ENCODE data around the gene TMEM170A.

The TMEM170A gene

GRCh38 chr16:75462806-75463205 is 1.7 kb downstream of the TMEM170A start:
- Histone ChIP-seq H3K4me2 (peak overlapping the region; percentile 58), H3K27me3 (ENCODE audit: insufficient read depth, low read depth) (no peaks in the 10 kb centered on the region), H3K4me3 (IDR thresholded peaks at IDR 0.05; ENCODE audit: insufficient read depth, low read depth, low read length) (no peak overlapping the region), H3K9ac (peak overlapping the region; percentile 65; the same call in 1 of the 2 replicates), H3K4me1 (ENCODE audit: low read depth, poor library complexity, severe bottlenecking) (peaks cover 14% of the 10 kb centered on the region), H3K27ac (no peak overlapping the region), H3K79me2 (ENCODE audit: insufficient read depth, low read depth) (peaks cover 44% of the 10 kb centered on the region), H2AFZ (ENCODE audit: low read depth) (no peak overlapping the region), H4K20me1 (ENCODE audit: insufficient read depth) (no peaks in the 10 kb centered on the region), H3K36me3 (ENCODE audit: insufficient read depth) (no peaks in the 10 kb centered on the region)
- TF ChIP-seq CTCF (conservative IDR thresholded peaks at IDR 0.05; ENCODE audit: low read depth, low read length), result no peak

GRCh38 chr16:75461575-75461974 is 2.9 kb downstream of the TMEM170A start:
- no peak for TF ChIP-seq CTCF (conservative IDR thresholded peaks at IDR 0.05; ENCODE audit: low read depth, low read length)
- Histone ChIP-seq H3K4me2 (no peak overlapping the region), H3K9ac (no peak overlapping the region), H2AFZ (ENCODE audit: low read depth) (no peak overlapping the region), H3K27ac (no peak overlapping the region), H3K4me1 (ENCODE audit: low read depth, poor library complexity, severe bottlenecking) (peaks cover 14% of the 10 kb centered on the region), H3K4me3 (IDR thresholded peaks at IDR 0.05; ENCODE audit: insufficient read depth, low read depth, low read length) (no peak overlapping the region), H3K36me3 (ENCODE audit: insufficient read depth) (no peaks in the 10 kb centered on the region), H4K20me1 (ENCODE audit: insufficient read depth) (no peaks in the 10 kb centered on the region), H3K79me2 (ENCODE audit: insufficient read depth, low read depth) (peaks cover 44% of the 10 kb centered on the region), H3K27me3 (ENCODE audit: insufficient read depth, low read depth) (no peaks in the 10 kb centered on the region)

GRCh38 chr16:75460446-75460845 is 4.0 kb downstream of the TMEM170A start:
- no peak overlapping the region for H3K4me2 ChIP-seq
- peaks cover 44% of the 10 kb centered on the region for H3K79me2 ChIP-seq (ENCODE audit: insufficient read depth, low read depth)
- no peak overlapping the region for H3K4me3 ChIP-seq (IDR thresholded peaks at IDR 0.05; ENCODE audit: insufficient read depth, low read depth, low read length)
- no peak for TF ChIP-seq CTCF (conservative IDR thresholded peaks at IDR 0.05; ENCODE audit: low read depth, low read length)
- no peaks in the 10 kb centered on the region for H3K36me3 ChIP-seq (ENCODE audit: insufficient read depth)
- H2AFZ ChIP-seq (ENCODE audit: low read depth), result no peak overlapping the region
- no peaks in the 10 kb centered on the region for H3K27me3 ChIP-seq (ENCODE audit: insufficient read depth, low read depth)
- H4K20me1 ChIP-seq (ENCODE audit: insufficient read depth), result no peaks in the 10 kb centered on the region
- peaks cover 14% of the 10 kb centered on the region for H3K4me1 ChIP-seq (ENCODE audit: low read depth, poor library complexity, severe bottlenecking)
- H3K9ac ChIP-seq, result no peak overlapping the region
- no peak overlapping the region for H3K27ac ChIP-seq

GRCh38 chr16:75459691-75460090 is 4.8 kb downstream of the TMEM170A start:
- Histone ChIP-seq H3K36me3 (ENCODE audit: insufficient read depth) (no peaks in the 10 kb centered on the region), H3K79me2 (ENCODE audit: insufficient read depth, low read depth) (peaks cover 44% of the 10 kb centered on the region), H3K27ac (no peak overlapping the region), H2AFZ (ENCODE audit: low read depth) (no peak overlapping the region), H4K20me1 (ENCODE audit: insufficient read depth) (no peaks in the 10 kb centered on the region), H3K4me3 (IDR thresholded peaks at IDR 0.05; ENCODE audit: insufficient read depth, low read depth, low read length) (no peak overlapping the region), H3K27me3 (ENCODE audit: insufficient read depth, low read depth) (no peaks in the 10 kb centered on the region), H3K9ac (no peak overlapping the region), H3K4me2 (no peak overlapping the region), H3K4me1 (ENCODE audit: low read depth, poor library complexity, severe bottlenecking) (peaks cover 14% of the 10 kb centered on the region)
- no peak for TF ChIP-seq CTCF (conservative IDR thresholded peaks at IDR 0.05; ENCODE audit: low read depth, low read length)
